KMS-11 (cell line): ENCODE data around the gene ATAD3A.

Source experiments
- H2AFZ ChIP-seq: fragments of 200-600 bp; sonication (generic); 2 replicates; pipeline ENCODE4 v1.6.1; 2016; ENCODE audit warnings: antibody characterized with exemption, mixed run types, low read depth
- H3K27ac ChIP-seq: fragments of 200-600 bp; sonication (generic); 2 replicates; pipeline ENCODE4 v1.6.1; 2016; ENCODE audit warnings: mild to moderate bottlenecking, mixed run types
- H3K27me3 ChIP-seq: fragments of 200-600 bp; sonication (generic); 2 replicates; pipeline ENCODE4 v1.6.1; 2017; ENCODE audit warnings: mild to moderate bottlenecking, low read depth, mixed run types, moderate library complexity; ENCODE audit not compliant: insufficient read depth
- H3K36me3 ChIP-seq: fragments of 200-600 bp; sonication (generic); 2 replicates; pipeline ENCODE4 v1.6.1; 2017; ENCODE audit warnings: mild to moderate bottlenecking, mixed run types; ENCODE audit not compliant: insufficient read depth
- H3K4me1 ChIP-seq: fragments of 200-600 bp; sonication (generic); 2 replicates; pipeline ENCODE4 v1.6.1; 2016; ENCODE audit warnings: mild to moderate bottlenecking, low read depth, mixed run types; ENCODE audit not compliant: poor library complexity, severe bottlenecking
- H3K4me2 ChIP-seq: fragments of 200-600 bp; sonication (generic); 2 replicates; pipeline ENCODE4 v1.7.0; 2016; ENCODE audit warnings: mild to moderate bottlenecking, mixed run types
- H3K4me3 ChIP-seq: fragments of 200-600 bp; sonication (generic); IDR thresholded peaks from 2 replicates; pipeline ENCODE4 v1.6.1; 2017; ENCODE audit warnings: low read depth, low read length, mixed read lengths; ENCODE audit not compliant: insufficient read depth
- H3K79me2 ChIP-seq: fragments of 200-600 bp; sonication (generic); 2 replicates; pipeline ENCODE4 v1.6.1; 2016; ENCODE audit warnings: low read depth, mixed run types; ENCODE audit not compliant: insufficient read depth
- H3K9ac ChIP-seq: fragments of 200-600 bp; sonication (generic); 2 replicates; pipeline ENCODE4 v1.6.1; 2016; ENCODE audit warnings: mild to moderate bottlenecking, mixed run types
- H4K20me1 ChIP-seq: fragments of 200-600 bp; sonication (generic); 2 replicates; pipeline ENCODE4 v1.6.1; 2016; ENCODE audit warnings: mild to moderate bottlenecking, mixed run types; ENCODE audit not compliant: insufficient read depth
- TF ChIP-seq, protein P1 (sequence below): fragments of 200-600 bp; sonication (generic); conservative IDR thresholded peaks from 2 replicates; pipeline ENCODE4 v1.6.1; 2017; ENCODE audit warnings: low read depth, mild to moderate bottlenecking, antibody characterized with exemption, low read length, moderate library complexity, mixed read lengths

ATAD3A gene

DNA sequence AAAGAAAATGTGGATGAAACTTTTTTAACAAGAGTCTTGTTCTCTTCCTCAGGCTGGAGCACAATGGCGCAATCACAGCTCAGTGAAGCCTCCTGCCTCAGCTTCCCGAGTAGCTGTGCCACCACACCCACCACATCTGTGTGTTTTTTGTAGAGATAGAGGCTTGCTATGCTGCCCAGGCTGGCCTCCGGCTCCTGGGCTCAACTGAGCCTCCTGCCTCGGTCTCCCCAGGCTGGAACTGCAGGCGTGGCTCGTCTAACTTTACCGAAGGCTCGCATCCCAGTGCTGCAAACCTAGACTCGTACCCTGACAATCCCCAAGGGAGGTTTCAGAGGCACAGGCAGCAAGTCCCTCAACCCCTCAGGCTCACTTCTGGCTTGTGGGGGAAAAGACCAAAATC is 48.2 kb downstream of the ATAD3A start:
- H4K20me1 ChIP-seq: 0 out of 2 replicates have a peak, but pooled peaks cover 6% of the 10 kb centered on the region
- TF ChIP-seq, protein P1, sequence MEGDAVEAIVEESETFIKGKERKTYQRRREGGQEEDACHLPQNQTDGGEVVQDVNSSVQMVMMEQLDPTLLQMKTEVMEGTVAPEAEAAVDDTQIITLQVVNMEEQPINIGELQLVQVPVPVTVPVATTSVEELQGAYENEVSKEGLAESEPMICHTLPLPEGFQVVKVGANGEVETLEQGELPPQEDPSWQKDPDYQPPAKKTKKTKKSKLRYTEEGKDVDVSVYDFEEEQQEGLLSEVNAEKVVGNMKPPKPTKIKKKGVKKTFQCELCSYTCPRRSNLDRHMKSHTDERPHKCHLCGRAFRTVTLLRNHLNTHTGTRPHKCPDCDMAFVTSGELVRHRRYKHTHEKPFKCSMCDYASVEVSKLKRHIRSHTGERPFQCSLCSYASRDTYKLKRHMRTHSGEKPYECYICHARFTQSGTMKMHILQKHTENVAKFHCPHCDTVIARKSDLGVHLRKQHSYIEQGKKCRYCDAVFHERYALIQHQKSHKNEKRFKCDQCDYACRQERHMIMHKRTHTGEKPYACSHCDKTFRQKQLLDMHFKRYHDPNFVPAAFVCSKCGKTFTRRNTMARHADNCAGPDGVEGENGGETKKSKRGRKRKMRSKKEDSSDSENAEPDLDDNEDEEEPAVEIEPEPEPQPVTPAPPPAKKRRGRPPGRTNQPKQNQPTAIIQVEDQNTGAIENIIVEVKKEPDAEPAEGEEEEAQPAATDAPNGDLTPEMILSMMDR: no peak
- no peak overlapping the region for H2AFZ ChIP-seq
- H3K27ac ChIP-seq: no peak overlapping the region
- no peak overlapping the region for H3K4me3 ChIP-seq
- H3K4me1 ChIP-seq: no peaks in the 10 kb centered on the region
- H3K36me3 ChIP-seq: peaks cover 6% of the 10 kb centered on the region; the same call in 1 of the 2 replicates
- H3K27me3 ChIP-seq: no peaks in the 10 kb centered on the region
- H3K4me2 ChIP-seq: no peak overlapping the region
- no peak overlapping the region for H3K9ac ChIP-seq
- peaks cover 33% of the 10 kb centered on the region; the same call in 1 of the 2 replicates for H3K79me2 ChIP-seq

DNA sequence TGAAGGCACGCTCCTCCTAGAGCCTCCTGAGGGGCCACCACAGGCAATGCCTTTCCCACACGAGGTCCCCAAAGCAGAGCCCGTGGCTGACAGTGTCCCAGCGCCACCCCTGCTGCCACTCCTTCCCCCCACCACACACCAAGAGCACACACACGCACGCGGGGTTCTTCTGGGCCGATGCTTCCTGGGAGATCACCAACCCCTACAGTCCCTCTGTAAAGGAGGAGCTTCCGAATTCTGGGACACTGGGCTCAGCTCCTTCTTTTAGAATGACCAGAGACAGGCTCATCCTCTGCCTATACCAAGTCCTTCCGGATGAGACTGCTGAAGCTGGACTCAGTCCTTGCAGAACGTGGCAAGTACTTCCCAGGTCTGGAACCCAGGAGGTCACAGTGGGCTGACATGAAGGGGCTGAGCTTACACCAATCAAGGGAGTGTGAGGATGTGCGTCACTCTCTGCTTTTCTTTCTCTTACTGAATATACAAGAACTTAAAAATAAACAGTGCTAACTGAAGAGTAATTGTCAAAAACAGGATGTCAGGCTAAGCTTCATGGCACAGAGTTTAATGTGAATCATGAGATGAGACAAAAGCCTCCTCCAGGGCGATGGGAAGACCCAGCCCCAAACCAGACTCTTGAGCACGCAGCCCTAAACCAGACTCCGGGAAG is 50.0 kb downstream of the ATAD3A start:
- no peaks in the 10 kb centered on the region for H3K27me3 ChIP-seq
- H3K27ac ChIP-seq: no peak overlapping the region
- TF ChIP-seq, protein P1: no peak
- H3K79me2 ChIP-seq: peaks cover 51% of the 10 kb centered on the region
- H4K20me1 ChIP-seq: peaks cover 9% of the 10 kb centered on the region
- no peak overlapping the region for H3K9ac ChIP-seq
- no peak overlapping the region for H3K4me2 ChIP-seq
- H3K4me3 ChIP-seq: no peak overlapping the region
- H2AFZ ChIP-seq: no peak overlapping the region
- no peaks in the 10 kb centered on the region for H3K4me1 ChIP-seq
- peaks cover 6% of the 10 kb centered on the region; the same call in 1 of the 2 replicates for H3K36me3 ChIP-seq

DNA sequence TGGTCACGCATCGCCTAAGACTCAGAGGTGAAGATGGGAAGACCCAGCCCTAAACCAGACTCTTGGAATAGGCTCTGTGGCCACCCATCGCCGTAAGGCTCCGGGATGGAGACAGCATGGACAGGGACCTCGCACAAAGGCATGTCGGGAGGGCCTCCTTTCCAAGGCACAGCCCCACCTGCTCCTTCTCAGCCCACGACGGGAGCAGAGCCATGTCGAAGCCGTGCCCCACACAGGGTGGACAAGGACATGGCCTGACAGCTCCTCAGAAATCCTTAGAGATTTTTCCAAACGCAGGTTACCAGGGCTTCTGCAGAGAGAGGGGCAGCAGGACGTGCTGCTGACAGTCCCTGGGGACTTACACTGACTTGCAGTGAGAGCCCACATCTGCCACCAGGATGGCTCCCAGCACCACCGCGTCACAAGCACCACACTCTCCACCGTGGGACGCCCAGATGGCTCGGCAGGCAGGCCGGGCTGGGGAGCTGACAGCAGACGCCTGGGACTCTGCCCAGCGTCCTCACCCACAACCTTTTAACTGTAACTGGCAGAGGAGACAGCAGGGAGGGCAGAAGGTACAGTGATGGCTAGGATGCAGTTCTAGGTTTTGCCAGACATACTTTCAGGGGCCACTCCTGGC is 50.7 kb downstream of the ATAD3A start:
- Histone ChIP-seq H2AFZ (no peak overlapping the region), H3K36me3 (peaks cover 6% of the 10 kb centered on the region; the same call in 1 of the 2 replicates), H3K27ac (no peak overlapping the region), H3K79me2 (peaks cover 58% of the 10 kb centered on the region), H3K4me3 (no peak overlapping the region), H3K9ac (no peak overlapping the region), H4K20me1 (peaks cover 14% of the 10 kb centered on the region), H3K27me3 (no peaks in the 10 kb centered on the region), H3K4me2 (no peak overlapping the region), H3K4me1 (no peaks in the 10 kb centered on the region)
- TF ChIP-seq, protein P1: no peak

DNA sequence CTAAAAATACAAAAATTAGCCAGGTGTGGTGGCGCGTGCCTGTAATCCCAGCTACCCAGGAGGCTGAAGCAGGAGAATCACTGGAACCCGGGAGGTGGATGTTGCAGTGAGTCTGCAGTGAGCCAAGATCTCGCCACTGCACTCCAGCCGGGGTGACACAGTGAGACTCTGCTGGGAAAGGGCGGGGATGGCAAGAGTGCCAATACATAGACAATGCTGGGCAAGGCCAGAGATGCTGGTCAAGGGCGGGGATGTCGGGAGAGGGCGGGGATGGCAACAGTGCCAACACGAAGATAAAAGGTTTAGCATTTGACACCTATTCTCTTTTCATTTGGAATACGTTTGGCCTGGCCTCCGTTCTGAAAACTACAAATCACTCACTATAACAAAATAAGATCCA is 51.7 kb downstream of the ATAD3A start:
- TF ChIP-seq, protein P1: no peak
- Histone ChIP-seq H3K4me2 (no peak overlapping the region), H4K20me1 (peaks cover 19% of the 10 kb centered on the region), H3K4me1 (no peaks in the 10 kb centered on the region), H2AFZ (no peak overlapping the region), H3K79me2 (peaks cover 68% of the 10 kb centered on the region), H3K27me3 (no peaks in the 10 kb centered on the region), H3K27ac (no peak overlapping the region), H3K4me3 (no peak overlapping the region), H3K9ac (no peak overlapping the region), H3K36me3 (peaks cover 6% of the 10 kb centered on the region; the same call in 1 of the 2 replicates)
